HG02610 (cell line): ENCODE data around the gene FBXW8.

ENCODE experiments used
- ATAC-seq: cut with Tn5 transposase; IDR thresholded peaks from one replicate; pipeline ENCODE4 v1.9.1; 2021; ENCODE audit warnings: mild to moderate bottlenecking, moderate library complexity; ENCODE audit not compliant: unreplicated experiment

The FBXW8 gene

DNA sequence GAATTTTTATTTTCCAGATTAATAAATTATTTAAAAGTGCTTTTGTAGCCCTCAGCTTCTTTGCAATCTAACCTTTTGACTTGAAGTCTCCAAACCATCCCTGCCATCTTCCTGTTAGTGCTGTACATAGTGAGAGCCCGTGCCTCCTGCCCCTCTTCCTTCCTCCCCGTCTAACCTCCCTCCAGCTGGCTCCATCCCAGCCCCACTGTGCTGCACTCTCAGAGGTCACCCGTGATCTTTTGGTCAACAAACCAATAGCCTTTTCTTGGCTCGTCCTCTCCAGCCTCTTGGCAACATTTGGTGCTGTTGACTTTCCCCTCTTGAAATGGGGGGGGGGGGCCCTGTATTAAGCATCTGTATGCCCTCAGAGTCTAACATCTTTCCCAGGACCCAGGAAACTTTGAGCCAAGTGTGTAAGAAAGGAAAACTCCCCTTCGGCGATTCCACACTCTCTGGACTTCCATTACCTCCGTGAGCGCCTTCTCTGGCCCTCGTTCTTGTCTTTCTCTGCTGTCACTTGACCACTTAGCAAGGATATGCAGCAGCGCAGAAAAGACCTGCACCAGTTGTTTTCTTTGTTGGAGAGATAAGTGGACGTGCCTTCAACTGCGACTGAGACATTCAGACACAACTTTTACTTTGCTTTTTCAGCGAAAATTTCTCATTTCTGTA, 44.1 kb downstream of the FBXW8 start:
- no peak for ATAC-seq

DNA sequence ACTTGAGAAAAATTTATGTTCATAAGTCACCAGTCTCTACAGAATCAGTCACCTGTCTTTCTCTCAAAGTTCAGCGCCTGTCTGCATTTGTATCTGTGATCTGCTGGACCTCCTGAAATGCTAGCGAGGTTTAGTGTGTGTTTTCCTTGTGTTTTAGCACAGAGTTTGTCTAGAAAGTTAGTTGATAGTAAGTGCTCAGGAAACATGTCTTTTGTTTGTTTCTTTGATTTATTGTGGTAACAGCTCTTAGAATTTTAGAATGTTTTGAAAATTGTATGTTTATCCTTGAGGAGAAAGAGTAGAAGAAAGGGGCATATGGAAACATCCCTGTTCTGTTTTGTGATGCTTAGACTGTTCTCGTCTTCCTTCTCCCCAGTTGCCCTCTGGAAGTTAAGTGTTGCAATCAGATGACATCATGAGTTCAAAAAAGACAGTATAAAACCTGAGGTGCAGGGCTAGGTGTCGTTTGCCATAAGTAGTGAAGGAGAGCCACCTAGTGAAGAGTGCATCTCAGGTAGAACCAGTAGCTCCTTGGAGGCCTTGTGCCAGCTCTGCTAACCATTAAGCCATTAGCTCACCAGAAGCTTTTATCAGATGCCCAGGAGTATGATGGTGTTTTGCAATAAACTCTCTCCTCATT, 44.8 kb downstream of the FBXW8 start:
- no peak for ATAC-seq

DNA sequence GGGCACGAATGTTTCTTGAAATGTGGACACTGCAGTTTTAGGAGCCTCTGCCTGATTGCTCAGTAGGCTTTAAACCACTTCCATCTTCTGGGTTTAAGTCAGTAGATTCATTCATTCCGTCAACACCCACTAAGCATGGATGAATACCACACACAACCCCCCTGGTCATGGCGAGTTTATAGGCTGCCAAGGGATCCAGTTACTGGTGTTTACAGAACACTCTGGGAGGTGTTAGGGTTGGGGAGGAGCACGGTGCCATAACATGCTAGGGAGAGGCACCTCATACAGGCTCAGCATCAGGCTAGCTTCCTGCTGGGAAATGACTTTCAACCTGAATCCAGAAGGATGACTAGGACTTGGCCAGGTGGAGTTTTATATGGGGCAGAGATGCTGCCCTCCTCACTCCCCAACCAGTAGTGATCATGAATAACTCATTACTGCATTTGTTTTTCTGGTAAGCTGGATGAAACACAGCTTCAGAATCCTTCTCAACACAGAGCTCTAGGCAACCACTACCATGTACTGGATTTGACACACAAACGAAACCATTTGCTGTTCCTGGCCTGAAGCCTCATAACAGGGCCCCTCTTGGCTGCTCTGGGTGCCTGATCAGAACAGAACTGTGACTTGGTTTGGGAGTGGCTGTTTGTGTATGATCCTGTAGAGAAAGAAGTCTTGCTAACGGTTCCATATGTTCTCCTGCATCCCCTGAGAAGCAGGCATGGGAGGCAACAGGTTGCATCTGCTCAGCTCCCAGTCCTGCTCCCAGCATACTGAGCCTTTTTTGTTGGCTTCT, 47.9 kb downstream of the FBXW8 start:
- ATAC-seq: no peak

DNA sequence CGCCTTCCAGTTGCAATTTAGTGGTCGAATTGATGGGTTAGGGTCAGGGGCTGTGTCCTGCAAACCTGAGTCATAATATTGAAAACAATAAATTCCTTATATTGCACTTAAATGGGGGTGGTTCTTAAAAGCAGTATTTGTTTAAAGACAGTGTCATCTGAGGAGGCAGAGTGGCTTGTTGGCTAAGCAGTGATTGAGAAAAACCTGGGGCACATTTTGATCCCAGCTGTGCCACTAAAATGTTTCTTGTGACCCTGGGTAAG, 48.4 kb downstream of the FBXW8 start:
- no peak for ATAC-seq

DNA sequence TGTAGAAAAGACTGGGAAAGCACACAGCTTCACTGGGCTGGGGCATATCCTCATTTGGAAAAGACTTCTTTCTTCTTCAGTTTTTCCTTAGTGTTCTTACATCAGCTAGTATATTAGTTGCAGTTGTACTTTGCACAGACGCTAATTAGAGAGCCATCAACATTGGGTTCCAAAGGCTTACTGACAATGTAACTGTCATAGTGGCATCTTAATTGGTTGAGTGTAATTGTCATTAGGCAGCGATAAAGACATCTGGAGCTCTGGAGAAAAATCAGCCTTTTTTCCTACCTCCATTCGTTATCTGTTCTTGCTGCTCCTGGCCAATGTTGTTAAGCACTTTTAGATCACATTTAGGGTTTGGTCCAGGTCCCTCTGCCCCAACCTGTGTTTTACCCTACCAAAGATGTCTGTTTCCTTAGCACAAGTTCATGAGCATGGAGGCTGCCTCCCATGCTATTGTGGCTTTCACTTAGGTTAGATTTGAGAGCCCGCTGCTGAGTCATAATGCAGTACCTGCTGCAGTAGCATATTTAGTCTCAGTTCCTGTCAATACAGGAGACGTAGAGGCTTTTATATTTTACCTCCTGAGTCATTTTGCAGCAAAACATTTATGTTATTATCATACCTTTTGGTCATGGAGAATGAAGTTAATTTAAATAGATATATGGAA, 49.2 kb downstream of the FBXW8 start:
- peak; percentile 97 for ATAC-seq

DNA sequence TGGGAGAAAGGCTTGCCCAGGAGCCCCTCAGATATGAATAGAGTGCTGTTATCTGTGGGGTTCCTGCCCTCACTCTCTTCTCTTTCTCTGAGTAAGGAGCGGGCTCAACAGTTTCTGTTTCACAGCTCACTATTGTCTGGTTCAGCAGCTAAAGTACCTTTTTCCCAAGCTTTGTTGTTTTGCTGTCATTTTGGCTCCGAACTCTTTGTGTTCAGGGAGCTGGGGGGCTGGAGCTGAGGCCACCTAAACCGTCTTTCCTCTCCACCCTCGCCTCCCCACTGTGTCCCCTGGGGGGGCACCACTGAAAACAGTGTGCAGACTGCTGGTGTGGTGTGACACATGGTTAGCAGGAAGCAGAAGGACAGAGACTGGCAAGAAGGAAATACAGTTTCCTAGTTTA, 51.4 kb downstream of the FBXW8 start:
- ATAC-seq: no peak

DNA sequence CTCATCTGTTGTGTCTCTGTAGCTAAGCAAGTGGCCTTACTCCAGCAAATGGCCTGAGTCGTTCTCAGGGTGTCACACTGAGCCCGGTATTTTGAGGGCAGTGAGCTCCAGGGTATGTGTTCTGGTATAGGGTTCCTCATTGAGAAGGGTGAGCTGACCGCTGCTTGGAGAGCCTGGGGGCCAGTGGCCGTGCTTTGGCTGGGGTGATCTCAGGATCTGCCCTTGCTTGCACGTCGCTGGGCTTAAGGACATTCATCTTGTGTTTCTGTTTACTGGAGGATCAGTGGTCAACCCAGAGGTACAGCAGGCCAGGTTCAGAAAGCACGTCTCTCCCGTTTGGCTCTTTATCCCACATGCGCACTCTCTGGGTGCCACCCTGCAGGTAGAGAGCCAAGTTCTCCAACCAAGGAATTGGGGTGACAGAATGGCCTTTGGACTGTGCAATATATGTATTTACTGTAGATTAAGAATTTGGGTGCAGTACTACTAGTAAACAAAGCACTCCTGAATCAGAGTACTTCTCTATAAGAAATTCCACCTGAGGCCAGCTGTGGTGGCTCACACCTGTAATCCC, 52.1 kb downstream of the FBXW8 start:
- ATAC-seq: no peak

DNA sequence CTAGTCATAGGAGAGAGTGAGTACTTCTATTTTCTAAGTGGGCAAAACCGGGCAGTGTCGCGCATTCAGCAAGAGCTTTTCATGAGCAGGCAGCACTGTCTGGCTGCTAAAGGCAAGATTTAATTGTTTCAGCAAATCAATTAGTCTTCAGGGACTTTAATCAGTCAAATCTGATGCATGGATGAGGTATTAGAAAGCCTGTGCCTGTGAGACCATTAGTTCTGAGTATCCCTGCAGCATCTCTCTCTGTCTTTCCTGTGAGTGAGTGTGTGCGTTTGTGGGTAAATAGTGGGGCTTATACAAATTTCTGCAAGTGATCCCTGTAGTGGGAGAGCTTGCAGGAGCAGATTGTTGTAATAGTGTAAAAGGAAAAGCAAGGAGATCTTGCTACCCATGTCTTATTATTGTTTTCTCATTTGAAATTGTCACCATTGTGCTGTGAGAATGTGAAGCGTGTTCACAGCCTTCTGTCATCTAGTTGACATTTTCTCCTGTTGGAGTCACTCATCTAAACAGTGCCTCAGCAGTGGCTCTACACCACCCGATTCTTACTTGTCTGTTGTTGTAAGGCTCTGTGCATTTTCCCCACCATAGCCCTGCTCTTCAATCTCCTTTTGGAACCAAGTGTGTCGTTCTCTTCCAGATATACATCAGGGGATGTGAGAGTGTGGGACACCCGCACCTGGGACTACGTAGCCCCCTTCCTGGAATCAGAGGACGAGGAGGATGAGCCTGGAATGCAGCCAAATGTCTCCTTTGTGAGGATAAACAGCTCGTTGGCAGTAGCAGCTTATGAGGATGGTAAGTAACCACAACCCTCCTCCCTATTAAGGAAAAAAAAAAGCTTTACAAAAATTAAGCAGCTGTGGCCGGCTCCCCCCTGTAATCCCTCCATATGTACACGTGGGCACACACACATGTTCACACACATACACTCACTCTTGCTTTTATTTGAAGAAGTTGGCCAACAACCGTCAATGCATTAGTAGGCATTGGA, 53.6 kb downstream of the FBXW8 start:
- ATAC-seq: no peak

DNA sequence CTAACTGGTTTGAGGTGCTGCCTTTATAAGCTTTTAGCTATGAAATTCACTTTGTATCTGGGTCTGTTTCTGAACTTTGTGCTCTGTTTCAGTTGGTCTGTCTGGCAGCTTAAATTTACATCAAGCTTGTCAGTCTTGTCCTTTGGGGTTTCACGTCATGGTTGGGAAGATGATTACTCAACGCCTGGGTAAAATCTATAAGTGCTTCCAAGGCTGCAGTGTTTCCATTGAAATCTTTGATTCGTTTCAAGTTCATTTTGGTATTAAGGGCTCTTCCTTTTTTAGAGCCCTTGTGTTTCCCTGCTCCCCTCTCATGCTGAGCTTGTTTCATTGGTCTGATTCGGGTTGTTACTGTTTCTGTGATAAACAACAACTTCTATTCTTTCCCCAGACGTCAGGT, 58.2 kb downstream of the FBXW8 start:
- ATAC-seq: no peak

DNA sequence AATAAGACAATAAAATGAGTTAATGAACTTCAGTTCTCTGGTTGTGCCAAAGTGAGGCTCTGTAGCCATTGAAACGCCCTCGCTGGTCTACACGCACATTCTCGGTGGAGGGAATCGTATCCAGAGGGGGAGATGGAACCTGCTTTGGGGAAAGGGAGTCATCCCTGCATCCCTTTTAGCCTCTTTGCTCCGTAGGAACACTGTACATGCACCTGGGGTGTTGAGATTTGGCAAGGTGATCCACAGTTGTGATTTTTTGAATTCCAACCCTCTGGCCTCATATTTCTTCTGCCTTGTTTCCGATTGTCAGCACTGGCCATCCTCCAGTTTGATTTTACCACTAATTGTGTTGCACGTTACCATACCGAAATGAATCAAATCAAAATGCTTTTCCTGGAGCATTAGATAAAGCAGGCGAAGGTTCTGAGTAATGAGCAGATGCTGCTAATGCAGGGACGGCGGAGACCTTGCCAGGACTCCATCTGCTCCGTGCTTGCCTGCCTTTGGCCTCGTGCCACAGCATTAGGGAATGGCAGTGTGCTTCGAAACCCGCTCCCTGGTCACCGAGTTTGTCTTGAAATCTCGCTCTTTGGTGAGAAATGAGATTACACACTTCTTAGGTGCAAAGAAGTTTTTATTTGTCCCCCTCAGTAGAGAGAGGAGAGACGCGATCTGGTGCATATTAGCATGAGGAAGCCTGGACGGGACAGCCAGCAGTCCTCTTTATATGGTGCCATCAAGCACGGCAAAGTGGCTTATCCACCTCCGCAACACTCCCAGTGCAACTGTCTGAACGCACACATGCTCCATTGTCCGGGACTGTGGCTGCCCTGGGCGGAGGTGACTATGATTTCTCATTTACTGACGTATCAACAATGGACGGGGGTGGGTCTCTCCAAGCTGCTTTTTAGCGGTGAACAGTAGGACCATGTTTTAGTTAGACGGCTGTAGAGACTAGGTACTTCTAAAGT, 59.1 kb downstream of the FBXW8 start:
- no peak for ATAC-seq

DNA sequence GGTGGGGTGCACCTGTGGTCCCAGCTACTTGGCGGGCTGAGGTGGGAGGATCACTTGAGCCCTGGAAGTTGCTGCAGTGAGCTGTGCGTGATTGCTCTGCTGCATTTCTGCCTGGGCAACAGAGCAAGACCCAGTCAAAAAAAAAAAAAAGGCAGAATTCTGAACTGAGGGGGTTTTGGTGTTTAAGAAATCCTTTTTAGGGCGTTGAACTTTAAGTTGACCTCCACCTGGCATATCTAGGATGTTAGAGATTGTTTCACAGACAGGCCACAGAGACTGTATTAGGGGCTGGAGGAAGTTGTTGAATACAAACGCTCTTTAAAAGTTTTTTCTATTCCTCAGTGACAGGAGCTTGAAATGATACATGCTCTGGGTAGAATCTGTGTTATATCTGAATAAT, 60.5 kb downstream of the FBXW8 start:
- no peak for ATAC-seq

DNA sequence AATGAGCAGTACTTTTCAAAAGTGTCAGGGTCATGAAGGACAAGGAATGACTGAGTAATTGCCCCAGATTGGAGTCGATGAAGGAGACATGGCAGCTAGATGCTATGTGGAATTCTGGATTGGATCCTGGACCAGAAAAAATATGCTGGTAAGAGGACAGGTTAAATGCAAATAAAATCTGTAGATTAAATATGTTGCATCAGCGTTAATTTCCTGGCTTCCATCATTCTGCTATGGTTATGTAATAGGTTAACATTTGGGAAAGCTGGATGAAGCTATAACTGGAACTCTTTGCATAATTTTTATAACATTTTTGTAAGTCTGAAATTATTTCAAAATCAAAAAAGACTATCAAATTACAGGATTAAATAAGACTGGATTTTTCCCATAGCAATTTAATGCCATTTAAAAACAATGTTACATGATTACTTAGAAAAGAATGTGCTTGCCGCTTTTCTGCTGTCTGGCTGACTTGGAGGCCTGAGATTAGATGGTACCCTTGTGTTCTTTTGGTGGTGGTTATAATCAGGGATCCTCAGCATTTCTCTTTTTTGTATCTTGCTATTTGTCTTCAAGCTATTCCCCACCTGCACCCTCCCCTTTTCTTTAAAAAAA, 65.1 kb downstream of the FBXW8 start:
- no peak for ATAC-seq

DNA sequence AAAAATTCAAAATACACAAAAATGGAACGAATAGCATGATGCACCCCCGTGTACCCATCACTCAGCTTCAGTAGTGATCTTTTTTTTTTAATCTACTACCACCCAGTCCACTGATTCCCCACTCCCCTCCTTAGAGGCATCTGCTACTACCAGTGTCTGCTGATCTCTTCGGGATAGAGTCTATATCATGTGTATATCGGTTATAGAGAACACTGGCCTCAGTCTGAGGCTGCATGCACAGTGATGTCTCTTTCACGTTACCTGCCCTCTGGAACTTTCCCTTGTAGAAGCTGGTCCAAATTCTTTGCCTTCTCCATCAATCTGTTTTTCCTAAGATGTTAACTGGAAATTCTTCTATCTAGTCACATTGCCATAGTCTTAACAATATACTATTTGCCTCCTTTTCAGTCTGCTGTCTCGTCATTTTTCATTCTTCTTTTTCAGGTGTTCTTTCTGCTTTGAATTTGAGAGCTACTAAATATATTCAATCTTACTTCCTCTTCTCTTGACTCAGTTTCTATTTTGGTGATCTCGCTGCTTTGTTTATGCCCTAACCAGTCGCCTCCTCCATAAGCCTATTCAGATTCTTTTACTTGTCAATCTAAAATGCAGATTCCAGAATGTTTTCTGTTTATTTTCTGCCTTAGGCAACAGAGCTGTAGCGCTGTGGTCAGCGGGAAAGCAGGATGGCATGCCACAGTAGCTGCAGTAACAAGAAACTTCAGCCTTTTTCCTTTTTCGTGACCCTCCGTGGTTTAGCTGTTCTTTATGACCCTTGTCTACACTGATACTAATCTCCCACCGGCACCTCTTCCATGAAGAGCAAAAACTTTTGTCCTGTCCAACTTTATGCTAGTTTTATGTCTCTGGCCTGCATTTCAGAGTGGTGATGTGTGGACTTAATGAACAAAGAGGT, 67.0 kb downstream of the FBXW8 start:
- no peak for ATAC-seq

DNA sequence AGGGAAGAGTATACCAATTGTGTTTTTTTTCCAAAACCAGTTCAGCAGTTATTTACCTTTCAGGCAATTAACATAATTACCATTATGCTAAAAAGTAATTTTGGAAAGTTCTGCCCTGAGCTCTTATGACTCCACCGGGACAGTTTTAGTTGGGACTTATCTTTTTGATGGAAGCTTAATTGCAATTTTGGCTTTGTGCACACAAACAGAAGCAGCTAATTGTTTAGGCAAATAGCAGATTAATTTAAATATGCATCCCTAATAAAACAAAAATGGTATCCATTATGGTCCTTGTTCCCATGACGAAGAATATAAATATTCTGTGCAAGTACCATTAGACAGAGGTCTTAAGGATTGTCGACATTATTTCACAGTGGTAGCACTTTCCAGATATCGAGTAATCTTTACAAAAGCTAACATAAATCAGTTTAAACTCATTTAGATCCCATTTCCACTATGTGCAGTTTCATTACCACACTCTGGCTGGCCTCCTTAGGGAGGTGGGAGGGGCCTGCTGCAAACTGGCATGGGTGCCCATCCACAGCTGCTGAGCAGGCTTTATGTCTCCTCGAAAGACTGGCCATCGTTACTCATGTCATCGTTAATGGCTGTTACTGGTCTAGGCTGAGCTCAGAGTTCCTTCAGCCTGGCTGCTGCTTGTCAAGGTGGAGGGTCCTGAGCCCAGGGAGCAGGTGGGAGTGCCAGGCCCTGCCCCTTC, 68.2 kb downstream of the FBXW8 start:
- no peak for ATAC-seq

DNA sequence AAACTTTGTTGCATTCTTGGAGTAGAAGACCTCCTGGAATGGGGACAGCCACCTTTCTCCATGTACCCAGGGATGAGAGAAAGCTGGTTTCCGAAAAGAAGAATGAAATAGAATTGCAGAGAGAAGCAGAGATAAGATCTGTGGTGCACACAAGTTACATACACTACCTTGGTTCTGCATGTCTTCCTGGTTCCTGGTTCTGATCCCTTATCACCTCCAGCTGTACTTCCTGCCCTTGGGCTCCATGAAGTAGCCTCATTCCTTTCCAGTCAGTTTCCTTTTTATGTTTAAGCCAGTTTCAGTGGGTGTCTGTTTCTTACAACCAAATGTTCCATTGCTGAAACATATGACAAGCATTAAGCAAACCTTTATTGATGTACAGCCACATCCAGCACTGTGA, 69.3 kb downstream of the FBXW8 start:
- ATAC-seq: no peak

DNA sequence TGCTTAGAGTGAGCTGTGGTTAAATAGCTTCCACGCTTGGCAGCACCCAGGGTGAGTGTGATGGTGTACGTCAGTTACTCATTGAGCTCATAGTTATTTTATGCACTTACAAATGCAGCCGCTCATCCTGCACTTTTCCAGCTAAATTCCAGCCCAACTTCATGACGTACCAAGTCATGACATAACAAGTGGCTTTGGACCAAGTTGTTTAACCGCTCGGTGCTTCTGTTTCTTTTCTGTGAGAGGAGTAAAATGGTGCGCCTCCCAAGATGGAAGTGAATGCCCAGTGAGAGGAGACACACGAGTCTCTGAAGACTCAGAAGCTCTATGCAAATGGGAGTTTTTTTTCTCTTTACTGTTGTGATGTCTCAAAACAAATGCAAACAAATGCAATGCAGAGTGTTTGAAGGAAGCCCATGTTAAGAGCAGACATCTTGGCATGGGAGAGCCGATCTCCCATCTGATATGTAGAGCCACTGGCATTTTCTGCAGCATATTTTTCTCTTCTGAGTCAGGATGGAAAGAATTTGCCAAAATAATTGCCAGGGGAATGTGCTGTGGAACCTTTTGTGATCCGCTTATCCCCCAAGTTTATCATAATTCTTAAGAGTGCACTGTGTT, 72.2 kb downstream of the FBXW8 start:
- ATAC-seq: no peak

DNA sequence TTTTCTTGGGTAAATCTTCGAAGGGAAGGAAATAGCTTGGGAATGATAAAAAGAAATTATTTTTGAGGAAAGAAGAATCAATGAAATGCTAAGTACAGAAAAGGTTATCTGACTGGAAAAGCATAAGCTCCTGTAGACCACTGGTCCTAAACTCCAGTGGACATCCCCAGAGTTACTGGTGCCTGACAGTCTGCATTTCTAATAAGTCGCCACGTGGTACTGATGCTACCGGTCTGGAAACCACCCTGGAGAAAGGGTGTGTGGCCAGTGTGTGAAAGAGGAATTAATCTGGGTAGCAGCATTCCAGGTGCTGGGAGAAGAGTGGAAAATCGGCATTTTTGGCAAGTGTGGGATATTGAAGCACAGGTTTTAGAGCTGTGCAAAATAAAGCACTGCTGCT, 73.3 kb downstream of the FBXW8 start:
- ATAC-seq: no peak
